Activated CD4-positive, alpha-beta T cell treated with anti-CD3 and anti-CD28 coated beads, Interleukin-10, Interleukin-2, amounts not matched to agents 100 ng/mL and 50 ng/mL, durations not matched to agents 16 hours and 8 hours (primary cell): ENCODE measurements around the gene MED12L.

Experiments used
- DNase-seq: peaks from one replicate; pipeline ENCODE4 v3.0.0-alpha.2; 2020

MED12L gene

DNA sequence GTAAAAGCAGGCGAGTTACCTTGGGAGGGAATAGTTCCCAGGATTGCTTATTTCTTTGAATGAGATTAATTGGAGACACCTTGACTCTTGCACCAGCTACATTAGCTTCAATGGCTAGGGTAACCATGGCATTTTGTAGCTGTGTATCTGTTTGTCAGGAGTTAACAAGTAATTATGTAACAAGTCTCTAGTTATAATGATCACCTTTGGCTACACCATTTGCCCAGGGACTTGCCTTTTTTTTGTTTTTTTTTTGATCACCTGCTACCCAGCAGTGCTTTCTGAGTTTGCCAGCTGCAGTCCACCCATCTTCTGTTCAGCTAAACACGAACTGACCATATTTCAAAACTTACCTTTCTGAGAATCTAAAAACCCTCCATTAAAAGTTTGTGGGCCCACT, 2.2 kb downstream of the MED12L start:
- no peak for DNase-seq

DNA sequence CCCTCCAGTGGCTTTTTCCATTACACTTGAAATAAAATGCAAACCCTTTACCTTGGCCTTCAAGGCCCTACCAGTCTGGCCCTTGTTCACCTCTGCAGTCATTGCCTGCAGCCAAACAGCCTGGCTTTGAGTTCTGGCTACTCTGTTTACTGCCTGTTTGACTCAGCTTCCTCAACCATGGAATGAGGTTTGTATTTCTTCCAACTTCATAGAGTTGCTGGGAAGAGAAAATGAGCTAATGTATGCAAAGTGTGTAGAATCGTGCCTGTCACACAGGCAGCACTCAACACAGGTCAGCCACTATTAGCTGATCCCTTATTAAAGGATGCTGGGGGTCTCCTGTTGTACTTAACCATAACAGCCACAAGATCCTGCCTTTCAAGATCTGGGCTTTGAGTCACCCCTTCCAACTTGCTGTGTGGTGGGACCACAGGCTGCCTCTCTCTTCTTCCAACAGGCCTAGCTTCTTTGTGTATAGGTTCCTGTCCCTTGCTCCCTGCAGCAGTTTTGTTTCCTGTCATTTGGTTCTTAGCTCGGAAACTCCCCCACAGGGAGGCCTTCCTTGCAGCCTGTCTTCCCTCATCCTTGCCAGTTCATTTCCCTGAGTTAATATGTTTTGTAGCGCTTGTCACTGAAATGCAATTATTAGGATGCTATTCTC, 6.4 kb downstream of the MED12L start:
- DNase-seq = no peak

DNA sequence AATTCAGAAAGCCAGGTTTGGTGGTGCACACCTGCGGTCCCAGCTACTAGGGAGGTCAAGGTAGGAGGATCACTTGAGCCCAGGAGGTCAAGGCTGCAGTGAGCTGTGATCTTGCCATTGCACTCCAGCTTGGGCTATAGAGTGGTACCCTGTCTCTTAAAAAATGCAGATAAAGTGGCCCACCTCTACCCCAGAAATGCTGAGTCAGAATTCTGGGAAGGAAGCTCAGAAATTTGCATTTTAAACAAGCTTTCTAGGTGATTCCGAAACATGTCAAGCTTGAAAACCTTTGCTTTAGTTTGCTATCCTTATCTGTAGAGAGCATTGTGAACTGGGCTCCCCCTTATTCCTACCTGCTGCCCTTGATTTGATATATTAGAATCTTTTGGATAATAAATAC, 7.7 kb downstream of the MED12L start:
- no peak for DNase-seq

DNA sequence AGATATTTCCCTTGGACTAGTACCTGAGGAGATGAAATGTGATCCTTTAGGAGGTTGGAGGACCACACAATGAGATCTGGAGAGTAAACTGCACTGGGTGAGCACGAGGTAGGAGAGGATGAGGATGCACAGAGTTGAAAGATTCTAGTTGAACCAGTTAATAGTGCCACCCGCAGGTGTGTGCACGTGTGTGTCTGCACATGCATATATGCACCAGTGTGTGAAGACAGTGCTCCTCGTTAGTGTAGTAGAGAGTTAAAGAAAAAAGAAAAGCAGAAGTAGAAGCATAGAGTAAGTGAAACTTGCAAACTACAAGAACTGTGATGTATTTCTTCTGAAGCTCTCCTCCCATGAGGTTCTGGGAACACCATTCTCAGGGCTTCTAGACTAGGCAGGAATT, 8.4 kb downstream of the MED12L start:
- DNase-seq = no peak

DNA sequence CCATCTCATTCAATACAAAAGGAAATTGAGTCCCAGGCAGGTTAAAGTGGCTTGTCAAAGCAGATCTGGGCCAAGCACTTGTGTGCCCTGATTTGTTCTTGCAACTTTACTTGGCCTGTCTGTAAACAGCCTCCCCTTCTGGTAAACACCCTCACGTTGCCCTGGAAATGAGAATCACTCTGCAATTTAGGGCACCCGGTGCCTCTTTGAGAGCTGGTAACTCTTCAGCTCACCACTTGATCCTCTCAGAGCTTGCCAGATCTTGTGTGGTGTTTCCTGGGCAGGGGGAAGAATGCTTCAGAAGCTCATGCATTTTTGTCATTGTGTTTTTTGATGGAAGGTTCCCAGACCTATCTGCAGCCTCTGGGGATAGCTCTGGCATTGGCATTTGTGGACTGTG, 11.3 kb downstream of the MED12L start:
- no peak for DNase-seq

DNA sequence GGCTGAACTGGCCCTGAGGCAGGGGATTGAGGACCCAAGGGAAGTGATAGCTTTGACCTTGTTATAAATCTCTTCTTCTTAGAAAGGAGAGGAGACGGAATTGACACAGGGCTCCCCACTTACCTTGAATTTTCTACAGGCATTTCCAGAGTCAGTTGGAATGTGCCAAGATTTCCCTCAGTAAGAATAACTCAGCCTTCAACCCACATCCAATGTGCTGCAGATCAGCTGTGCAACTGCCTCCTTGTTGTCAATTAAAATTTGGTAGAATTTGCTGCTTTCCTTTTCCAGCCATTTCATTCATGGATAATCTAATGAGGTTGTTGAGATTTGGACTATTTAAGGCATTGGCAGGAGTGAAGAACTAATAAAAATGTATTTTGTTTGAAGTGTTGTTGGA, 14.6 kb downstream of the MED12L start:
- no peak for DNase-seq

DNA sequence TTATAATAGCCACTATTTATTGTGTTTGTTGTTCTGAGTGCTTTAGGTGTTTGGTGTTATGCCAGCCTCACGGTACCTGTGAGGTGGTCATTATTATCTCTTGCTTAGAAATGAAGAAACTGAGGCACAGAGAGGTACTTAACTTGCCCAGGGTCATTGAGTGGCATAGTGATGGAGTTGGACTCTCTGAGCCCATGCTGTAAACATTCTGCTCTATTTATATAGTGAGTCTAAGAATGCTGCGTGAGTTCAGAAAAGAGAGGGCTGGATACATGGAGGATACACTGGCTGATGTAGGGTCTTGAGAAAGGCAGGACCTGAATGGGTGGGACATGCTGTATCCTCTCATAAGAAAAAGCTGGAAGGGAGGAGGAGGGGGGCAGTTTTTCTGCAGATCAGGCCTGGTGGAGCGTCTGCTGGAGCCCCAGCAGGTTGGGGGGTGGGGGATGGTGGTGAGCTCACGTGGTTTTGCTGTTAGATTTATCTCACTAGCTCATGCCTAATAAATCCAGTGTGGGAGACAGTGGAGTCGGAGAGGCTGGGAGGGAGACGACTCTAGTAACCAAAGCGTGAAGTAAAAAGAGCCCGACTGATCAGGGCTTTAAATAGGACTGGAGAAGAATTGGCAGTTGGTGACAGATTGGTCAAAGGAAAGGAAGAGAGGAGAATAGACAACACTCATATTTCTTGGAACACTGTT, 16.0 kb downstream of the MED12L start:
- DNase-seq = no peak

DNA sequence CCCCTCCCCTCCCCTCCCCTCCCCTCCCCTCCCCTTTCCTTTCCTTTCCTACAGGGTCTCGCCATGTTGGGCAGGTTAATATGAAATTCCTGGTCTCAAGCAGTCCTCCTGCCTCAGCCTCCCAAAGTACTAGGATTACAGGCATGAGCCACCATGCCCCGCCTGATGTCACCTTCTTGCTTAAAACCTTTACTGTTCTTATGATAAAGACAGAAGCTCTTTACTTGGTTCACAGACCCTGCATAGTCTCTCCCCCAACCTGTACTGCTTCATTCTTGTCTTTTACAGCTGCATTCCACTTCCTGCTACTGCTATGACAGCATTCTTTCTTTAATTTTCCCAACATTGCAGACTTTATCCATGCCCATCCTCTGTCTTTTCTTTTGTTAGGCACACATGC, 20.8 kb downstream of the MED12L start:
- no peak for DNase-seq

DNA sequence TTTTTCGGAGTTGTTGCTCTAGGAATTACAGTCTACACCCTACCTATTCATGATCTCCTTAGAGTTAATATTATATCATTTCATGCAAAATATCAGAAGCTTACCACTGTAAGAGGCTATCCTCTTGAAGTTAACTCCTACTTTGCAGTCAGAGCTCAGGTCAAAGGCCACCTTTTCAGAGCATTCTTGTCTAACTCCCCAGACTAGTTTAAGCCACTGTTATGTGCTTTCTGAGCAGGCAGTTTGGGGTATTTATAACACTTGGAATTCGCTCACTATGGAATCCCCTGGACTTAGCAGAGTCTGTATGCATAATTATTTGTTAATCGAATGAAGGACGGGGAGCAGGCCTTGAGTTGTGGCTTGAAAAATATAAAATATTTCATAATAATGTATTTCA, 21.7 kb downstream of the MED12L start:
- DNase-seq = no peak

DNA sequence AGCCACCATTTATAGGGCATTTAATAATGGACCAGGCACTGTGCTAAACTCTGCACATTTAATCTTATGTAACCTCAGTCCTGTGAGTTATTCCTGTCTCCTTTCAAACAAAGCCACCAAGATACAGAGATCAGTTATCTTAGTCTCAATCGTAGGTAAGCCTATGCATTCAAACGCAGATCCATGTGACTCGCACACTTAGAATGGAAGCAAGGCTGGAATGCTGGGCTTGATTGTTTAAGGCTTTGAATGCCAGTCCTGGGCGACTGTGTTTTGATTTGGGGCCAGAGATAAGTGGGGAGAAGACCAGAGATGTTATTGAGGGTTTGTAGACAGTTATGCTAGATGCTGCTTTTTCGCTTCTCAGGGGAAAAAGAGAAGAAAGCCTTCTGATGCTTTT, 22.2 kb downstream of the MED12L start:
- DNase-seq = no peak

DNA sequence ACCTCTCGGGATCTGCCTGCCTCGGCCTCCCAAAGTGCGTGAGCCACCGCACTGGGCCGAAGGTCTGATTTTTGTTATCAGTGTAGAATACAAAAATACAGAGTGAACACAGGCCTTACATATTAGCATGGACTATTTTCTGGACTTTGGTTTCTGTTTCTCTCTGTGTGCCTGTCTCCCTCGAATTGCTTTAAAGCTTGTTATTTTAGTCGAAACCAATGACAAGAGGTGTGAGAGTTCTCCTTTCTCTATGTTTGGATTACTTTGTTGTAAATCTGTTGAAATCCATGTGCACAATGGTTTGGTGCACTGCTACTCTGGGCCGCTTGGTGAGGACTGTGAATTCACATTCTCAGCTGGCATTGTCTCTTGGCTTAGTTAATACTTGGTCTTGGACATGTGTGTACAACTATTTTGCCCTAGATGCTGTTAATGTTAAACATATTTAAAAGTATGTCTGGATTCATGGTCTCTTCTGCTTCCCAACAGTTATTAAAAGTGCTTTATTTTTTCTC, 23.9 kb downstream of the MED12L start:
- DNase-seq = no peak

DNA sequence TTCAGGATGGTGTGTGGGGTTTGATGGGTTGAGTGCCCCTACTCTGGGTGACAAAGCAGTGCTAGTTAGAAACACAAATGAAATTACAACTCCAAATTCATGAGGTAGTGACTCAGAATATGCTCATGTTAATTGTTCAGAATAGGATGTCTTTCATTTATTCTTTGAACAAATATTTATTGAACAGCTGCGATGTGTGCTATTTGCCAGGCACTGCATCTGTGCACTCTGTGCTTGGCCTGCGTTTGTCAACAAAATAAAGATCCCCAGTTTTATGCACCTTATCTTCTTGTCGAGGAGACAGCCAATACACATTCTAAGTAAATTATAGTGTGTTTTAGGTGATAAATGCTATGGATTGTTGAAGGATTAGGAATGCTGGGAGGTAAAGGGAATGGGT, 27.3 kb downstream of the MED12L start:
- no peak for DNase-seq

DNA sequence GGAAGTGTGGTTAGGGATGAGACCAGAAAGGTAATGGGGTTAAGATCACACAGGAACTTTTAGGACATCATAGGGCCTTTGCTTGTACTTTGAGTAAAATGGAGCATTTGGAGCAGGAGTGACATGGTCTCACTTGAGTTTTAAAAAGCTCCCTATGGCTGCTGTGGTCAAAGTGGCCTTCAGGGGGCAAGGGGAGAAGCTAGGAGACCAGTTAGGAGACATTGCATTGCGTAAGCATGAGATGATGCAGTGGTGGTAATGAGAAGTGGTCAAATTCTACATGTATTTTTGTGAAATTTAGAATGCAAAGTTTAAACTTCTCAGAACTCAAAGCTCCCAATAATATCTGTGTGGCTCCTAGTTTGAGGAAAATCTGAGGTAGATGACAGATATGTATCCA, 27.9 kb downstream of the MED12L start:
- DNase-seq = no peak

DNA sequence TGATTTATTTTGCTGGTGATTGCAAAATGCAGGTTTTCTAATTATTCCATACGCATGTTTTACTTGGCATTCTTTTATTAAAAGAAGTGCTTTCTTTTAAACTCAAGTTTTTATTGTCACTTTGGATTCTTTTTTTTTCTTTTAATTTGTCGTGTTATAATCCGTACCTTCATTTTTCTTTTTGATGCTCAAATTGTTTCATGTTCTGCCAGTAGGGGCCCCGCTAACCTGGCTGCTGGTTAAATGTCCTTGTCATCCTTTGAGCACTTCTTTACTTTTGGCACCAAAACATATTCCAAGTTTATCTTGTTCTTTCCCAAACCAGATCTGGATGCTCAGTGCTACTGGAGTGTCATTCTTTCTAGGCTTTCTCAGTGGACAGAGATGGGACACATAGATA, 31.6 kb downstream of the MED12L start:
- DNase-seq = no peak

DNA sequence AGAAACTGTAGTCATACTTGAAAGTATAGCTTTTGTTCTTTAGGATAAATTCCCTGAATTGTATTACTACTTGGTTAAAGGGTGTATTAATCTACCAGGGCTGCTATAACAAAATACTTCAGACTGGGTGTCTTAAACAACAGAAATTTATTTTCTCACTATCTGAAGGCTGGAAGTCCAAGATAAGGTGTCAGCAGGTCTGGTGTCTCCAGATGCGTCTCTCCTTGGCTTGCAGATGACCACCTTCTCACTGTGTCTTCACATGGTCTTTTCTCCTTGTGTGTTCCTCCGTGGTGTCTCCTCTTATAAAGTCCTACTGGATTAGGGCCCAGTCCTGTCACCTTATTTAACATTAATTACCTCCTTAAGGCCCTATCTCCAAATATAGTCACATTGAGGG, 33.7 kb downstream of the MED12L start:
- no peak for DNase-seq

DNA sequence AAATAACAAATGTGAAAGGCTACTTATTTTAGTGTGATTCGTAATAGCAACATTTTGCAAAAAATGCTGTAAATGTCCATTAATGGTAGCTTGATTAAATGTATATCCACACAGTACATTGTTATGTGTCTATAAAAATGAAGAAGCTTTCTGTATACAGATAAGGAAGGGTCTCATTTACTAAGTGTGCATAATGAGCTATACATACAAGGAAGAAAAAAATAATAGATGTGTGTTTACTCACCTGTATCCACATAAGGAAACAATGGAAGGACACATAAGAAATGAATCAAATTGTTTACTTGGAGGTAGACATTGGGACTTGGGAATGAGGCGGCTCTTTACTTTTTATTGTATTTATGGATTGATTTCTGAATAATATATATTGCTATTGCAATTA, 34.9 kb downstream of the MED12L start:
- DNase-seq = no peak

DNA sequence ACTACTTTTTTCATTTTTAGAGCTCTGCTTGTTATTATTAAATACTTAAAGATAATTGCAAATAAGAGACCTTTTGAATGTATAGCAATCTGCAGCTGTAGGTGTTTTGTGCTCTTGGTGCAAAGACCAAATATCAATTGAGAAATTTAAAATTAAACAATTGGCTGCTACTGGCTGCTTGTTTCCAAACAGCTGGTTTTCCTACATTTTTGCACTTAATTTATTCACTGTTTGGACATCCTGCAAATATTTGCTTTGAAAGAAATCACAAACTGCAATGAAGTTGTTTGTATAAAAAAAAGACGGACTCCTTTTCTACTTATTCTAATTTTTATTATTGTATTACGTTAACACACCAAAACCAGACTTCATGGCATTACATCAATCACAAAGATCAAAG, 35.6 kb downstream of the MED12L start:
- no peak for DNase-seq

DNA sequence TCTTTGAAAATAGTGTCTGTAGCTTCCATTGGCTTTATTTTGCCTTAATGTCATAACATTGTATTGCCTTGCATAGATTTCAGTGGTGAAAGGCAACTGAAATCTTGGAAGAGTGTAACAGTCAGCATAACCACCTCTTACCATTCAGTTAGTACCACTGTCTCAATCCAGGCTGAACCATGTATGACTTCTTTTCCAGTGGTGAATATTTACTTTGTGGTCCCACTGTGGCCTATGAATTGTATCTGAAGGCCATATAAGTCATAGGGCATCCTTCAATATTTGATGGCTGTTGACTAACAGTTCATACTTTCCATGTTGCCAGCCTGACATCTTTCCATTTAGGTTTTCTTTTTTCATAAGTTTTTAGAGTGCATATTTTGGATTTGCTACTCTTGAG, 38.4 kb downstream of the MED12L start:
- DNase-seq = no peak

DNA sequence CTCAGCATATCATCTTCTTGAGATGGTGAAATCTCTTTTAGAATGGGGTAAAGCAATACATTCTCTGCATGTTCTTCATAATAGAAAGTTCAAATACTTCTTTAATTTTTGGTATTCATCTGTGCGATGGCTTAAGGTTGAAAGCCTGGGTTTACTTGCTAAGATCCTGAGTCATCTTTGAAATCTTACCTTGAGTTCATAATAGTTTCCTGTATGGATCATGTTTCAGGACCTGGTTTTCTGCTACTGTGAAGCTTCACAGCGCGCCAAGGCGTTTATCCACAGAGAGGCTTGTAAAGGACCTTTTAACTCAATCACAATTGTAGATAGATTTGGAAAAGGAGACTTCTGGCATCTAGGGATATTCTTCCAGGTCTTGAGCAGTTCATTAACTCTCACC, 39.0 kb downstream of the MED12L start:
- DNase-seq = no peak

DNA sequence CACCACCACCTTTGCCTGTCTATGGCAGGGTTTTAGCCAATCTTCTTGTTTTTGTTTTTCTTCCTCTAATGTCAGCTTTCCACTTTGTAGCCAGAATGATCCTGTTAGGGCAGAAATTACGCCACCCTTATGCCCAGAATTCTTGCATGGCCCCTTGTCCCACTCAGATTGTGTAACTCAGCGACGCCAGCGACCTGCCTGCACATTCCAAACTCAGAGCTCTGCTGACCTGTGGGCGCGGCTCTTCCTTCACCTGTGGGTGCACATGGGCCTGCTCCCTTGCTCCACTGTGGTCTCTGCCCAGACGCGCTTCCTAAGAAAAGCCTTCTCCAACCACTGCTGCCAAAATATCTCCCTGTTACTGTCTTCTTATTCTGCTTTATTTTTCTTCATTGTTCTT, 45.0 kb downstream of the MED12L start:
- DNase-seq = no peak

DNA sequence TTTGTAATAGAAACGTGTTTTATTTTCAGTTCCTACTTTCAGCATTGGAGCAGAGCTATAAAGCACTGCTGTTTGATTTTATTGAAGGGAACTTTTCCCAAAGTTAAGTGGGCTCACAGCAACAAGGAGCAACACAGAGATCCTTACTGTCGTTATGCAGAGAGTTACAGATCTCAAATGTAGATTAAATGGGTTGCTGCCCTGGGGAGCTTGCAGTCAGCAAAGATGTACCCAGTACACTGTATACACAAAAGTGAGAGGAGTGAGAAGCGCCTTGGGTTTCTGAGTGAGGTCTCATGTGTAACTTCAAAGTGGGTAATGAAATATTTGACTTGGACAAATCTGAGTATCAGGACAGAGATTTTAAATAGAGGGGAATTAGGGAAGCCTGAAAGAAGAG, 47.7 kb downstream of the MED12L start:
- DNase-seq = no peak

DNA sequence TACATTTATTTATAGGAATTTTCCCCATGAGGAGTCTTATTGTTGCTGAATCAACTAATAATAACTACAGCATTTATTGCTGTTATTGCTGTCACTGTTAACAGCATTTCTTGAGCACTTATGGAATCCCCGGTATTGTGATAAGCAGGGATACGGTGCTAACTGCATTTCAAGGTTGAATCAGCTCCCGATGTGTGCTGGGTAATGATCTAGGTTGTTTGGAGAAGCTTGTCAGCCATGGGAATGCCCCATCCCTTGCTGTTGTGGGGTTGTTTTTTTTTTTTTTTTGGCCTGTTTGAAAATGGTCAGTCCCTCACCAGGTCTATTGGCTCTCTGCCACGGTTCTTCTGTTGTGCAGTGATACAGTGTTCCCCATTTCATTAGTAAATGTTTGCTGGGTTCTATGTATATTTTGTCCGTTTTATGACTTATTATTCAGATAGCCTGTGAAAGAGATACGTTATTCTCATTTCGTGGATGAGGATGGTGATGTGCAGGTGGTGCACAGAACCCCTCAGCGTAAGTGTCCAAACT, 48.5 kb downstream of the MED12L start:
- DNase-seq = no peak

DNA sequence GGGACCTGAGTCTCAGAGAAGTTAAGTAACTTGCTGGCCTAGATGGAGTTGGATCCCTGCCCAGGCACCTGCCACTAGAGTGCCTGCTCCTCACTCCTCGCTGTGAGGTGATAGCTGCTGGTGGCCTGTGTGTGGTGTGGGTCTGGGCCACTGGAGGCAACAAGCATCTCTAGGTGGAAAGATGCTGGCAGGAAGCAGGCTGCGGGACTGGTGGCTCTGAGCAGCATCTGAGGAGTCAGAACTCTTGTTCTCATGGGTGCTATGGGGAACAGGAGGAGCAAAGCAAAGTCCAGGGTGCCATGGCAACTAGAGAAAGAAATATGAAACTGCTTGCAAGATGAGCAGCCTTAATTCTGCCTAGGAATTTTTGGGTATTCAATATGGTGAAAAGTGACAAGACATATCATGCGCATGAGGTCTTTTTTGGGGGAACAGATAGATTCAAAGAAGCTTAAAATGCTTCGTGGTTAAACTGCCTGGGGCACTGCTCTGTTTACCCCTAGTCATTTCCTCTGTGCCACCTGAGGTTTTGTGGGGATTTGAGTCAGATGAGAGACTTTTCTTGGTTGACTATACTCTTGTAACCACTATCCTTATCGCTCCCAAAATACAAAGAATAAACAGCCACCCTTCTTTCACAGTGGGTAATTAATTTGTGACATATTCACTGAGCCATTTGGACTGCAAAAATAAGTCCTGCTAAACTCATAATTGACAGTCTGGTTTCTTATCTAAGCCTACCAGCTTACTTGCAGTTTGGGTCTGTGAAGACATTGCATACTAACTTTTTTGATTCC, 50.3 kb downstream of the MED12L start:
- DNase-seq = peak; percentile 90

DNA sequence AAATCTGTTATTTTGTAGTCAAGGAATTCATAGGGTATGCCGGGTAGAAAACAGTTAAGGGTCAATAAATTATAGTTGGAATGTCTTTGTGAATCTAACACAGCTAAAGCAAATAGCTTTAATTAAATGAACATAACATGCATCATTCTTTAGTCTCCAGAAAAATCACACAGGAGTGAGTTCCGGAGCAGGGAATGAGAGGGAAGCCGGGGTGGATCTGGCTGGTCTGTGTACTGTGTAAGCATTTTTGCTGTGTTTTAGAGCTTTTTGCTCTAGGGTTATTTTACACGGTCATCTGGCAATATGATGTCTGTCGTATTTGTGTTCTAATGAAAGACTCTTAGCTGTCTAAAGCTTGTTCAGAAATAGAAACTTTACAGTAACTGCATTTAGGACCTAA, 57.5 kb downstream of the MED12L start:
- DNase-seq = no peak
